HG03432 (cell line): ENCODE results near the gene SLC7A7.
"Not testable (repeated sequence)": the region's sequence is repeated elsewhere in the genome, so short reads cannot be mapped to it uniquely, and the experiment has no call there.

Experiments
- ATAC-seq: cut with Tn5 transposase; IDR thresholded peaks from one replicate; pipeline ENCODE4 v1.9.1; 2021; ENCODE audit warnings: mild to moderate bottlenecking, moderate library complexity; ENCODE audit not compliant: unreplicated experiment

The SLC7A7 gene

GRCh38 chr14:22764382-22764781, 50.9 kb downstream of the SLC7A7 start:
- ATAC-seq: no peak

GRCh38 chr14:22761734-22762133, 53.5 kb downstream of the SLC7A7 start:
- ATAC-seq: no peak

- not testable (repeated sequence) for ATAC-seq
Measured at GRCh38 chr14:22757972-22758650, 57.1 kb downstream of the SLC7A7 start.

GRCh38 chr14:22753586-22753985, 61.6 kb downstream of the SLC7A7 start:
- no peak for ATAC-seq

GRCh38 chr14:22752422-22752821, 62.8 kb downstream of the SLC7A7 start:
- ATAC-seq: no peak

- no peak for ATAC-seq
Measured at GRCh38 chr14:22748631-22749068, 66.6 kb downstream of the SLC7A7 start.

GRCh38 chr14:22748206-22748605, 67.0 kb downstream of the SLC7A7 start:
- no peak for ATAC-seq

GRCh38 chr14:22747769-22748168, 67.5 kb downstream of the SLC7A7 start:
- ATAC-seq: no peak

GRCh38 chr14:22740020-22740419, 75.2 kb downstream of the SLC7A7 start:
- no peak for ATAC-seq

- ATAC-seq: no peak
Measured at GRCh38 chr14:22739423-22739822, 75.8 kb downstream of the SLC7A7 start.

GRCh38 chr14:22737052-22737451, 78.2 kb downstream of the SLC7A7 start:
- ATAC-seq: peak; percentile 69

- not testable (repeated sequence) for ATAC-seq
Measured at GRCh38 chr14:22736384-22736783, 78.9 kb downstream of the SLC7A7 start.

GRCh38 chr14:22735096-22735495, 80.1 kb downstream of the SLC7A7 start:
- no peak for ATAC-seq

GRCh38 chr14:22733829-22734228, 81.4 kb downstream of the SLC7A7 start:
- no peak for ATAC-seq

- ATAC-seq: not testable (repeated sequence)
Measured at GRCh38 chr14:22732062-22732461, 83.2 kb downstream of the SLC7A7 start.

- no peak for ATAC-seq
Measured at GRCh38 chr14:22726012-22726411, 89.2 kb downstream of the SLC7A7 start.

GRCh38 chr14:22725374-22725773, 89.9 kb downstream of the SLC7A7 start:
- ATAC-seq: not testable (repeated sequence)

GRCh38 chr14:22724847-22725246, 90.4 kb downstream of the SLC7A7 start:
- not testable (repeated sequence) for ATAC-seq

GRCh38 chr14:22723815-22724214, 91.4 kb downstream of the SLC7A7 start:
- no peak for ATAC-seq
